GM18511 (cell line): Measurements from ENCODE around the gene GPBP1.
"Not testable (repeated sequence)": the region's sequence is repeated elsewhere in the genome, so short reads cannot be mapped to it uniquely, and the experiment has no call there.

Source experiments
- ATAC-seq: cut with Tn5 transposase; IDR thresholded peaks from one replicate; pipeline ENCODE4 v1.9.1; 2021; ENCODE audit warnings: mild to moderate bottlenecking, moderate library complexity; ENCODE audit not compliant: unreplicated experiment

The GPBP1 gene

GRCh38 chr5:57176350-57176857, 2.5 kb downstream of the GPBP1 start:
- no peak for ATAC-seq

GRCh38 chr5:57177479-57178156, 3.8 kb downstream of the GPBP1 start:
- no peak for ATAC-seq

- not testable (repeated sequence) for ATAC-seq
Observed at GRCh38 chr5:57178238-57178637, 4.4 kb downstream of the GPBP1 start.

- ATAC-seq: no peak
Observed at GRCh38 chr5:57179262-57180200, 5.7 kb downstream of the GPBP1 start.

- ATAC-seq: no peak
Observed at GRCh38 chr5:57181154-57181553, 7.3 kb downstream of the GPBP1 start.

- ATAC-seq: no peak
Observed at GRCh38 chr5:57184322-57184721, 10.5 kb downstream of the GPBP1 start.

- ATAC-seq: no peak
Observed at GRCh38 chr5:57185313-57185712, 11.5 kb downstream of the GPBP1 start.

GRCh38 chr5:57186194-57186593, 12.3 kb downstream of the GPBP1 start:
- ATAC-seq: no peak

- ATAC-seq: peak; percentile 60
Observed at GRCh38 chr5:57187977-57188376, 14.1 kb downstream of the GPBP1 start.

GRCh38 chr5:57189515-57189914, 15.7 kb downstream of the GPBP1 start:
- ATAC-seq: no peak

- no peak for ATAC-seq
Observed at GRCh38 chr5:57190593-57190992, 16.7 kb downstream of the GPBP1 start.

- ATAC-seq: no peak
Observed at GRCh38 chr5:57191163-57191562, 17.3 kb downstream of the GPBP1 start.

GRCh38 chr5:57191986-57192385, 18.1 kb downstream of the GPBP1 start:
- no peak for ATAC-seq

GRCh38 chr5:57192832-57193231, 19.0 kb downstream of the GPBP1 start:
- ATAC-seq: not testable (repeated sequence)

GRCh38 chr5:57193757-57194413, 20.0 kb downstream of the GPBP1 start:
- no peak for ATAC-seq

- ATAC-seq: no peak
Observed at GRCh38 chr5:57194653-57195052, 20.8 kb downstream of the GPBP1 start.

GRCh38 chr5:57195060-57195459, 21.2 kb downstream of the GPBP1 start:
- ATAC-seq: no peak

- no peak for ATAC-seq
Observed at GRCh38 chr5:57199866-57200265, 26.0 kb downstream of the GPBP1 start.

GRCh38 chr5:57202811-57203210, 29.0 kb downstream of the GPBP1 start:
- ATAC-seq: no peak

- ATAC-seq: no peak
Observed at GRCh38 chr5:57207007-57207653, 33.3 kb downstream of the GPBP1 start.

GRCh38 chr5:57207681-57208080, 33.8 kb downstream of the GPBP1 start:
- ATAC-seq: no peak
